Liver (tissue), 9 donors: ENCODE data around the gene TLE5. TPM values are rescaled to one million over a fixed set of nuclear protein-coding genes. Genes with fewer than 3 reads are reported as not detected.

Source experiments
- DNase-seq: peaks from one replicate; pipeline ENCODE4 v3.0.0-alpha.2; 2017; ENCODE audit warnings: low spot score
- H3K27ac ChIP-seq, 2 donors: one replicate each; pipeline ENCODE4 v1.7.0; 2013; ENCODE audit warnings: inconsistent platforms in 2 of 2, low read length in 2 of 2, control low read depth in 1 of 2, low read depth in 1 of 2, mild to moderate bottlenecking in 1 of 2
- H3K27me3 ChIP-seq, 4 donors: one replicate each; pipeline versions ENCODE4 v1.6.1 to v1.7.0; 2013; ENCODE audit warnings: low read length in 3 of 4, inconsistent platforms in 1 of 4, mild to moderate bottlenecking in 1 of 4, moderate library complexity in 1 of 4; ENCODE audit not compliant: control insufficient read depth in 4 of 4, insufficient read depth in 4 of 4
- H3K36me3 ChIP-seq, 4 donors: one replicate each; pipeline versions ENCODE4 v1.6.1 to v1.7.0; 2013; ENCODE audit warnings: low read length in 3 of 4, mild to moderate bottlenecking in 3 of 4, low read depth in 1 of 4, moderate library complexity in 1 of 4; ENCODE audit not compliant: control insufficient read depth in 4 of 4, insufficient read depth in 3 of 4
- H3K4me1 ChIP-seq, 4 donors: one replicate each; pipeline versions ENCODE4 v1.6.1 to v1.7.0; 2013; ENCODE audit warnings: low read length in 3 of 4, mild to moderate bottlenecking in 3 of 4, moderate library complexity in 1 of 4; ENCODE audit not compliant: control insufficient read depth in 4 of 4, insufficient read depth in 4 of 4
- H3K4me3 ChIP-seq, 3 donors: one replicate each; pipeline versions ENCODE4 v1.6.1 to v1.7.0; 2013; ENCODE audit warnings: low read length in 3 of 3, control low read depth in 1 of 3, low read depth in 1 of 3, mild to moderate bottlenecking in 1 of 3
- H3K9ac ChIP-seq, 2 donors: one replicate each; pipeline ENCODE4 v1.7.0; 2013; ENCODE audit warnings: low read length in 2 of 2, mild to moderate bottlenecking in 2 of 2, moderate library complexity in 2 of 2, control low read depth in 1 of 2, low read depth in 1 of 2
- H3K9me3 ChIP-seq, 4 donors: one replicate each; pipeline versions ENCODE4 v1.6.1 to v1.7.0; 2013; ENCODE audit warnings: low read length in 3 of 4; ENCODE audit not compliant: control insufficient read depth in 4 of 4
- EGR1 ChIP-seq, 2 donors: IDR thresholded peaks; 2 replicates each; pipeline ENCODE4 v1.6.1; 2016 to 2018; ENCODE audit warnings: antibody characterized with exemption in 2 of 2, low read depth in 2 of 2
- FOXA2 ChIP-seq: IDR thresholded peaks from 2 replicates; pipeline ENCODE4 v1.6.1; 2016; ENCODE audit warnings: antibody characterized with exemption
- GABPA ChIP-seq, 2 donors: IDR thresholded peaks in 1 of 2; conservative IDR thresholded peaks in 1 of 2; 2 replicates each; pipeline ENCODE4 v1.6.1; 2016; ENCODE audit warnings: antibody characterized with exemption in 2 of 2, mild to moderate bottlenecking in 1 of 2, moderate library complexity in 1 of 2
- HNF4G ChIP-seq: IDR thresholded peaks from 2 replicates; pipeline ENCODE4 v1.6.1; 2016; ENCODE audit warnings: antibody characterized with exemption
- NR2F2 ChIP-seq: IDR thresholded peaks from 2 replicates; pipeline ENCODE4 v1.6.1; 2016; ENCODE audit warnings: antibody characterized with exemption
- RAD21 ChIP-seq, 2 donors: IDR thresholded peaks; 2 replicates each; pipeline ENCODE4 v1.6.1; 2016; ENCODE audit warnings: antibody characterized with exemption in 2 of 2, mild to moderate bottlenecking in 2 of 2
- RXRA ChIP-seq, 2 donors: IDR thresholded peaks; 2 replicates each; pipeline ENCODE4 v1.6.1; 2017 to 2018; ENCODE audit warnings: antibody characterized with exemption in 2 of 2, mild to moderate bottlenecking in 1 of 2
- SP1 ChIP-seq: IDR thresholded peaks from 2 replicates; pipeline ENCODE4 v1.6.1; 2018; ENCODE audit warnings: antibody characterized with exemption, mild to moderate bottlenecking
- TAF1 ChIP-seq: conservative IDR thresholded peaks from 2 replicates; pipeline ENCODE4 v1.6.1; 2016; ENCODE audit warnings: antibody characterized with exemption, mild to moderate bottlenecking
- WGBS: extraction: QIAGEN DNeasy Blood & Tissue Kit; methylation state at CpG from one replicate; pipeline ENCODE4 v1.1.7; 2013; 5-methylcytosine and 5-hydroxymethylcytosine counted together
- polyA plus RNA-seq, 2 donors: library from polyadenylated mRNA; stranded (reverse) in 1 of 2; unstranded in 1 of 2; fragments of 200-250 nt in 1 of 2; fragments of >200 nt in 1 of 2; fragmentation: Nextera tagmentation in 1 of 2; extraction: Ambion mirVana in 1 of 2; gene quantifications; one replicate each; pipeline versions ENCODE4 v1.2.1 to v1.2.3, GENCODE V29; 2013 to 2015
- total RNA-seq, 2 donors: library from RNA; depleted of rRNA; stranded (reverse); fragments of >200 nt; gene quantifications; one replicate each; pipeline ENCODE4 v1.2.3, GENCODE V29; 2014
- TF ChIP-seq, protein P1 (sequence below): fragments of 150-350 bp; IDR thresholded peaks from 2 replicates; pipeline ENCODE4 v1.5.1; 2017; ENCODE audit warnings: improper control_type of control experiment, low read depth, low read length; ENCODE audit not compliant: missing input control
- TF ChIP-seq, protein P2 (sequence below): IDR thresholded peaks from 2 replicates; pipeline ENCODE4 v1.6.1; 2016; ENCODE audit warnings: antibody characterized with exemption
- donor health status: healthy.
- donor health status: healthy.
- donor health status: healthy.
- donor health status: healthy.
- donor health status: healthy.

Gene TLE5
- total and polyA plus RNA-seq, 4 donors = 47.2 to 166 (median 54.9) TPM

DNA sequence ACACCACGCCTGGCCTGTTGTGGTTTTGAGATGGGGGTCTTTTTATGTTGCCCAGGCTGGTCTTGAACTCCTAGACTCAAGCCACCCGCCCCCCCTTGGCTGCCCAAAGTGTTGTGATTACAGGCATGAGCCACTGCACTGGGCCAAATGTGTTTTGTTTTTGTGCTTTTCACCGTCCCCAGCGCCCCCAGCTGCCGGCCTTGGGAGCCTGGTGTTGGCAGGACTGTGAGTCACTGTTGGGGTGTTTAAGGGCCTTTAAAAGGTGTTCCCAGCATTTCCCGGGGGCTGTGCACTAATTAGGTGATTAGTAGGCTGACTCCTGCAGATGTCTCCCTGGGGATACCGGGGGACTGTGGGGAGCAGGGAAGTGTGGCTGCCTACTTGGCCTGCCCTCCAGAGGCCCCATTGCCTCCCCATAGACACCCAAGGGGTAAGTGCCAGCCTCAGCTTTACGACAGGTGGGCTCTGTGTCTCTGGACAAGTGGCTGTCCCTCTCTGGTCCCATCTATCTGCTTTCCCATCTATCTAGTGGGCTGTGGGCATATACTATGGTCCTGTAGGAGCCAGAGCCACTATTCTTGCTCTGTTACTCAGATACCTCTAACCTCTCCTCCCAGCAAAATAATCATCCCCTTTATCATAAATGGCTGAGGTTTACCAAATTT lies 11.8 kb upstream of the TLE5 start:
- Histone ChIP-seq H3K4me3 (no peak overlapping the region), H3K36me3 (no peaks in the 10 kb centered on the region), H3K9ac (no peak overlapping the region), H3K9me3 (no peaks in the 10 kb centered on the region), H3K27ac (no peak overlapping the region), H3K4me1 (peaks cover 0 to 8% (median 3%) of the 10 kb centered on the region in 4 donors), H3K27me3 (no peaks in the 10 kb centered on the region)
- TF ChIP-seq, protein P1, sequence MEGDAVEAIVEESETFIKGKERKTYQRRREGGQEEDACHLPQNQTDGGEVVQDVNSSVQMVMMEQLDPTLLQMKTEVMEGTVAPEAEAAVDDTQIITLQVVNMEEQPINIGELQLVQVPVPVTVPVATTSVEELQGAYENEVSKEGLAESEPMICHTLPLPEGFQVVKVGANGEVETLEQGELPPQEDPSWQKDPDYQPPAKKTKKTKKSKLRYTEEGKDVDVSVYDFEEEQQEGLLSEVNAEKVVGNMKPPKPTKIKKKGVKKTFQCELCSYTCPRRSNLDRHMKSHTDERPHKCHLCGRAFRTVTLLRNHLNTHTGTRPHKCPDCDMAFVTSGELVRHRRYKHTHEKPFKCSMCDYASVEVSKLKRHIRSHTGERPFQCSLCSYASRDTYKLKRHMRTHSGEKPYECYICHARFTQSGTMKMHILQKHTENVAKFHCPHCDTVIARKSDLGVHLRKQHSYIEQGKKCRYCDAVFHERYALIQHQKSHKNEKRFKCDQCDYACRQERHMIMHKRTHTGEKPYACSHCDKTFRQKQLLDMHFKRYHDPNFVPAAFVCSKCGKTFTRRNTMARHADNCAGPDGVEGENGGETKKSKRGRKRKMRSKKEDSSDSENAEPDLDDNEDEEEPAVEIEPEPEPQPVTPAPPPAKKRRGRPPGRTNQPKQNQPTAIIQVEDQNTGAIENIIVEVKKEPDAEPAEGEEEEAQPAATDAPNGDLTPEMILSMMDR = no peak
- TF ChIP-seq RAD21 (IDR thresholded peaks at IDR 0.05) = peak; percentile 10 to 15
- TF ChIP-seq, protein P2, sequence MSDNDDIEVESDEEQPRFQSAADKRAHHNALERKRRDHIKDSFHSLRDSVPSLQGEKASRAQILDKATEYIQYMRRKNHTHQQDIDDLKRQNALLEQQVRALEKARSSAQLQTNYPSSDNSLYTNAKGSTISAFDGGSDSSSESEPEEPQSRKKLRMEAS = no peak
- no peak for TF ChIP-seq HNF4G
- TF ChIP-seq EGR1 (IDR thresholded peaks at IDR 0.05; ENCODE audit: low read depth in 2 of 2) = no peak
- TF ChIP-seq GABPA (IDR thresholded peaks at IDR 0.05 in 1 of 2, conservative IDR thresholded peaks at IDR 0.05 in 1 of 2) = no peak
- WGBS = 80% methylated on average over 8 of the region's 8 CpGs
- no peak for DNase-seq

DNA sequence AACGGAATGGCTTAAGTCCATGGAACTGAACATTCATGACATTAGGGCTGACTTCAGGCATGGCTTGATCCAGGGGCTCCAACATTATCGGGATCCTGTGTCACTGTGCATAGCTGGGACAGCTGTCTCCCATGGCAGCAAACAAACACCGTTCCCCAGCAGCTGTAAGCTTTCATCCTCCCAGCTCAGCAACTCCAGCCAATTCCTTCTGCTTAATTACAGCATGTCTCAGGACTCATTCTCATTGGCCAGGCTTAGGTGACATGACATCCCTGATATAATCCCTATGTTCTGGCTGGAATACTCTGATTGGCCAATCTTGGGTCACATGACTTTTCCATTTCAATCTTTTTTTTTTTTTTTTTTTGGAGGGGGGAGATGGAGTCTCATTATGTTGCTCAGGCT lies 10.9 kb upstream of the TLE5 start:
- peaks cover 0 to 8% (median 3%) of the 10 kb centered on the region in 4 donors for H3K4me1 ChIP-seq
- no peaks in the 10 kb centered on the region for H3K9me3 ChIP-seq
- H3K27me3 ChIP-seq = no peaks in the 10 kb centered on the region
- no peaks in the 10 kb centered on the region for H3K36me3 ChIP-seq
- H3K27ac ChIP-seq = no peak overlapping the region
- no peak for DNase-seq
- 59% methylated on average over 3 of the region's 3 CpGs for WGBS
- TF ChIP-seq SP1 = peak; percentile 7
- no peak for TF ChIP-seq RXRA (IDR thresholded peaks at IDR 0.05)
- no peak overlapping the region for H3K4me3 ChIP-seq
- H3K9ac ChIP-seq = no peak overlapping the region

DNA sequence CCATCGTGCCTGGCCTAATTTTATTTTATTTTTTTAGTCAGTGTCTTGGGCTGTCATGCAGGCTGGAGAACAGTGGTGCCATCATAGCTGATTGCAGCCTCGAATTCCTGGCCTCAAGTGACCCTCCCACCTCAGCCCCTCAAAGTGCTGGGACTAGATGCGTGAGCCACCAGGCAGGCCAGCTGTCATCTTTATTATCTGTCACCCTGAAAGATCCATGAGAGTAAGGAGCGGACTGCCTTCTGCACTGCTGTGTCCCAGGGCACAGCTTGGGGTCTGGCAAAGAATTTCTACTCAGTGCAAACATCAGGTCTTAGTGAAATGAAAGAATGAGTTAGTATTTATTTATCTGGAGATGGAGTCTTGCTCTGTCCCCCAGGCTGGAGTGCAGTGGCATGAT lies 9.5 kb upstream of the TLE5 start:
- H3K36me3 ChIP-seq = no peaks in the 10 kb centered on the region
- TF ChIP-seq FOXA2 = no peak
- no peak for TF ChIP-seq TAF1
- TF ChIP-seq NR2F2 = no peak
- TF ChIP-seq, protein P2 = no peak
- TF ChIP-seq, protein P1 = no peak
- TF ChIP-seq HNF4G = no peak
- H3K27ac ChIP-seq = no peak overlapping the region
- H3K4me1 ChIP-seq = peaks cover 0 to 8% (median 3%) of the 10 kb centered on the region in 4 donors
- no peak overlapping the region for H3K9ac ChIP-seq
- no peaks in the 10 kb centered on the region for H3K9me3 ChIP-seq
- no peaks in the 10 kb centered on the region for H3K27me3 ChIP-seq
- WGBS = 84% methylated on average over 4 of the region's 4 CpGs
- no peak for DNase-seq
- H3K4me3 ChIP-seq = no peak overlapping the region
